GM23338 (cell line): Measurements from ENCODE around the gene SRGAP1. TPM values are rescaled to one million over a fixed set of nuclear protein-coding genes. Genes with fewer than 3 reads are reported as not detected.

ENCODE experiments used
- ATAC-seq: fragments of 200-7000 bp; cut with Tn5 transposase; 3 replicates; pipeline ENCODE4 v1.9.1; 2020
- DNase-seq: peaks from one replicate; pipeline ENCODE4 v3.0.0-alpha.2; 2015; ENCODE audit warnings: low spot score
- H2AFZ ChIP-seq: fragments of 200-600 bp; sonication (generic); 2 replicates; pipeline ENCODE4 v1.8.0; 2016; ENCODE audit warnings: antibody characterized with exemption, mild to moderate bottlenecking, moderate library complexity
- H3F3A ChIP-seq: fragments of 200-600 bp; sonication (generic); replicated peaks from 2 replicates; pipeline ENCODE4 v1.8.0; 2017; ENCODE audit warnings: antibody characterized with exemption, mixed run types, low read depth
- H3K27ac ChIP-seq: fragments of 200-600 bp; sonication (generic); 2 replicates; pipeline ENCODE4 v1.6.1; 2016; ENCODE audit warnings: low read depth
- H3K27me3 ChIP-seq: fragments of 200-600 bp; sonication (generic); 2 replicates; pipeline ENCODE4 v1.8.0; 2016; ENCODE audit warnings: mild to moderate bottlenecking, mixed run types, moderate library complexity; ENCODE audit not compliant: insufficient read depth
- H3K36me3 ChIP-seq: fragments of 200-600 bp; sonication (generic); 2 replicates; pipeline ENCODE4 v1.8.0; 2016; ENCODE audit warnings: mild to moderate bottlenecking; ENCODE audit not compliant: insufficient read depth
- H3K4me1 ChIP-seq: fragments of 200-600 bp; sonication (generic); 2 replicates; pipeline ENCODE4 v1.8.0; 2016; ENCODE audit warnings: mild to moderate bottlenecking, moderate library complexity; ENCODE audit not compliant: insufficient read depth
- H3K4me2 ChIP-seq: fragments of 200-600 bp; sonication (generic); 2 replicates; pipeline ENCODE4 v1.7.1; 2017; ENCODE audit warnings: mixed run types
- H3K4me3 ChIP-seq: fragments of 200-600 bp; sonication (generic); 2 replicates; pipeline ENCODE4 v1.6.1; 2016; ENCODE audit warnings: mixed run types
- H3K79me2 ChIP-seq: fragments of 200-600 bp; sonication (generic); replicated peaks from 2 replicates; pipeline ENCODE4 v1.8.0; 2017; ENCODE audit warnings: mild to moderate bottlenecking; ENCODE audit not compliant: insufficient read depth
- H3K9me2 ChIP-seq: fragments of 200-600 bp; sonication (generic); 2 replicates; pipeline ENCODE4 v1.8.0; 2017; ENCODE audit not compliant: insufficient read depth
- H4K20me1 ChIP-seq: fragments of 200-600 bp; sonication (generic); replicated peaks from 2 replicates; pipeline ENCODE4 v1.8.0; 2017; ENCODE audit warnings: mild to moderate bottlenecking; ENCODE audit not compliant: insufficient read depth
- H3K27ac Mint-ChIP-seq: 2 replicates; pipeline ENCODE4 v1.8.0; 2020; ENCODE audit warnings: inconsistent platforms, mild to moderate bottlenecking, moderate library complexity, mixed read lengths
- H3K27me3 Mint-ChIP-seq: 3 replicates; pipeline ENCODE4 v1.8.0; 2022; ENCODE audit warnings: low read depth, mild to moderate bottlenecking, moderate library complexity, mixed read lengths, inconsistent platforms; ENCODE audit not compliant: insufficient read depth, poor library complexity
- H3K36me3 Mint-ChIP-seq: 3 replicates; pipeline ENCODE4 v1.8.0; 2021; ENCODE audit warnings: low read depth, mild to moderate bottlenecking, inconsistent platforms, moderate library complexity, mixed read lengths
- H3K4me1 Mint-ChIP-seq: 3 replicates; pipeline ENCODE4 v1.8.0; 2020; ENCODE audit warnings: mild to moderate bottlenecking, inconsistent platforms, mixed read lengths
- H3K4me3 Mint-ChIP-seq: 3 replicates; pipeline ENCODE4 v1.8.0; 2021; ENCODE audit warnings: moderate library complexity, mild to moderate bottlenecking, inconsistent platforms, mixed read lengths
- H3K9me3 Mint-ChIP-seq: 3 replicates; pipeline ENCODE4 v1.8.0; 2020; ENCODE audit warnings: moderate library complexity, mild to moderate bottlenecking, inconsistent platforms, mixed read lengths
- CREB1 ChIP-seq: fragments of 250-450 bp; sonication (Bioruptor Pico); IDR thresholded peaks from 2 replicates; pipeline ENCODE4 v1.5.0; 2020; ENCODE audit warnings: low read depth, mild to moderate bottlenecking, moderate library complexity
- CTCF ChIP-seq, 2 experiments: fragments of 200-600 bp in 1 of 2; sonication (generic) in 1 of 2; conservative IDR thresholded peaks; 2 replicates each; pipeline versions ENCODE4 v1.5.1 to v1.6.1; 2016 to 2017; ENCODE audit warnings: antibody characterized with exemption in 2 of 2, low read depth in 2 of 2, mild to moderate bottlenecking in 2 of 2, moderate library complexity in 1 of 2
- ETS1 ChIP-seq: IDR thresholded peaks from 2 replicates; pipeline ENCODE4 v1.6.1; 2016; ENCODE audit warnings: antibody characterized with exemption
- EZH2 ChIP-seq: fragments of 200-600 bp; sonication (generic); IDR thresholded peaks from one replicate; pipeline ENCODE4 v1.8.0; 2017; ENCODE audit warnings: antibody characterized with exemption, mild to moderate bottlenecking, low read depth; ENCODE audit not compliant: unreplicated experiment
- EZH2phosphoT487 ChIP-seq: fragments of 200-600 bp; sonication (generic); IDR thresholded peaks from one replicate; pipeline ENCODE4 v1.8.1; 2018; ENCODE audit warnings: antibody characterized with exemption; ENCODE audit not compliant: unreplicated experiment
- JUNB ChIP-seq: IDR thresholded peaks from one replicate; pipeline ENCODE4 v1.6.1; 2016; ENCODE audit warnings: antibody characterized with exemption; ENCODE audit not compliant: unreplicated experiment
- NANOG ChIP-seq: IDR thresholded peaks from 2 replicates; pipeline ENCODE4 v1.6.1; 2016; ENCODE audit warnings: antibody characterized with exemption, borderline replicate concordance
- POLR2AphosphoS5 ChIP-seq: IDR thresholded peaks from 2 replicates; pipeline ENCODE4 v1.6.1; 2016; ENCODE audit warnings: antibody characterized with exemption, low read depth
- REST ChIP-seq: IDR thresholded peaks from one replicate; pipeline ENCODE4 v1.6.1; 2018; ENCODE audit warnings: antibody characterized with exemption; ENCODE audit not compliant: unreplicated experiment
- STAT1 ChIP-seq: IDR thresholded peaks from one replicate; pipeline ENCODE4 v1.6.1; 2016; ENCODE audit warnings: antibody characterized with exemption; ENCODE audit not compliant: unreplicated experiment
- ZNF114 ChIP-seq: fragments of 250-450 bp; sonication (Bioruptor Pico); IDR thresholded peaks from 2 replicates; pipeline ENCODE4 v1.5.0; 2020; ENCODE audit warnings: mild to moderate bottlenecking, moderate library complexity
- ZNF331 ChIP-seq: fragments of 250-450 bp; sonication (Bioruptor Pico); IDR thresholded peaks from 2 replicates; pipeline ENCODE4 v1.5.0; 2020; ENCODE audit warnings: low read depth, mild to moderate bottlenecking, moderate library complexity
- polyA plus RNA-seq: library from polyadenylated mRNA; unstranded; fragments of >200 nt; fragmentation: Nextera tagmentation; extraction: Ambion mirVana; gene quantifications from 2 replicates; pipeline ENCODE4 v1.2.1, GENCODE V29; 2016
- total RNA-seq: library from RNA; depleted of rRNA; stranded (reverse); fragments of >200 nt; shearing (Covaris generic); gene quantifications from 2 replicates; pipeline ENCODE4 v1.2.3, GENCODE V29; 2014
- TF ChIP-seq, protein P1 (sequence below): fragments of 250-450 bp; sonication (Bioruptor Pico); IDR thresholded peaks from 2 replicates; pipeline ENCODE4 v1.5.0; 2020; ENCODE audit warnings: mild to moderate bottlenecking, moderate library complexity

Gene SRGAP1
- total and polyA plus RNA-seq, 2 experiments from 2014 or later, result 6.1 to 8.1 TPM

DNA sequence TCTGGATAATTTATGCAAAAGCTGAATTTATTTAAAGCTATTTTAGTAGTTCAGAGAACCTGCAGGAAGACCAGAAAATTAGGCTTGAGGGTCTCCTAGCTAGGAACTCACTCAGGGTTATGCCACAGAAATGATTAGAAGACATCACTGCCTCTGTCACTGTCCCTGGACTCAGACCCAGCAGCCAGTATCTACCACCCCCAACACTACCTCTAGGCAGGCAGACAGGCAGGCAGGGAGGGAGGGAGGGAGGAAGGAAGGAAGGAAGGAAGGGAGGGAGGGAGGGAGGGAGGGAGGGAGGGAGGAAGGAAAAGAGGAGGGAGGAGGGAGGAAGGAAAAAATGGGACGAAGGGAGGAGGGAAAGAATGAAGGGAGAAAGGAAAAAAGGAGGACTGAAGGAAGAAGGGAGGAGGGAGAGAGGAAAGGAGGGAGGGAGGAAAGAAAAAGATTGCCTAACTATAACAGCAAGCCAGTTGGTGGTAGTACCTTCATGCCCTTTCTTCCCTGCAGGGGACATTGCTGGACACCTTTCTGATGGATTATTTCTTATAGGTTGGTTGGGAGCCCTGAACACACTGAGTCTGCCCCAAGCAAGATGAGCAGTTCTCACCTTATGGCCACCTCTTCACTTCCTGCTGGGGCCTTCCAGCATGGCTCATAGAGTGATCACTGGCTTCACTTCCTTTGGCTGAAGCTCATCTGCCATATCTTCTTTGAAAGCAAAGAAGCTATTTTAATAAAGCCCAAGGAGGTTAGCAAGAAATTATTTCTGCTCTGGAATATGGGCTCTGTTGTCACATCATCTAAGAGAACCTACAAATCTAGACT, 327.9 kb downstream of the SRGAP1 start:
- H3K27me3 Mint-ChIP-seq, result peaks cover 5% of the 10 kb centered on the region
- TF ChIP-seq ZNF331 (no peak), CREB1 (CRISPR knock-in tag) (no peak), CTCF (conservative IDR thresholded peaks at IDR 0.05; ENCODE audit: low read depth in 2 of 2) (no peak), STAT1 (no peak), POLR2AphosphoS5 (no peak), REST (no peak), ZNF114 (CRISPR knock-in tag) (no peak), EZH2phosphoT487 (no peak), ETS1 (no peak), JUNB (no peak), EZH2 (no peak), NANOG (no peak)
- TF ChIP-seq, protein P1, sequence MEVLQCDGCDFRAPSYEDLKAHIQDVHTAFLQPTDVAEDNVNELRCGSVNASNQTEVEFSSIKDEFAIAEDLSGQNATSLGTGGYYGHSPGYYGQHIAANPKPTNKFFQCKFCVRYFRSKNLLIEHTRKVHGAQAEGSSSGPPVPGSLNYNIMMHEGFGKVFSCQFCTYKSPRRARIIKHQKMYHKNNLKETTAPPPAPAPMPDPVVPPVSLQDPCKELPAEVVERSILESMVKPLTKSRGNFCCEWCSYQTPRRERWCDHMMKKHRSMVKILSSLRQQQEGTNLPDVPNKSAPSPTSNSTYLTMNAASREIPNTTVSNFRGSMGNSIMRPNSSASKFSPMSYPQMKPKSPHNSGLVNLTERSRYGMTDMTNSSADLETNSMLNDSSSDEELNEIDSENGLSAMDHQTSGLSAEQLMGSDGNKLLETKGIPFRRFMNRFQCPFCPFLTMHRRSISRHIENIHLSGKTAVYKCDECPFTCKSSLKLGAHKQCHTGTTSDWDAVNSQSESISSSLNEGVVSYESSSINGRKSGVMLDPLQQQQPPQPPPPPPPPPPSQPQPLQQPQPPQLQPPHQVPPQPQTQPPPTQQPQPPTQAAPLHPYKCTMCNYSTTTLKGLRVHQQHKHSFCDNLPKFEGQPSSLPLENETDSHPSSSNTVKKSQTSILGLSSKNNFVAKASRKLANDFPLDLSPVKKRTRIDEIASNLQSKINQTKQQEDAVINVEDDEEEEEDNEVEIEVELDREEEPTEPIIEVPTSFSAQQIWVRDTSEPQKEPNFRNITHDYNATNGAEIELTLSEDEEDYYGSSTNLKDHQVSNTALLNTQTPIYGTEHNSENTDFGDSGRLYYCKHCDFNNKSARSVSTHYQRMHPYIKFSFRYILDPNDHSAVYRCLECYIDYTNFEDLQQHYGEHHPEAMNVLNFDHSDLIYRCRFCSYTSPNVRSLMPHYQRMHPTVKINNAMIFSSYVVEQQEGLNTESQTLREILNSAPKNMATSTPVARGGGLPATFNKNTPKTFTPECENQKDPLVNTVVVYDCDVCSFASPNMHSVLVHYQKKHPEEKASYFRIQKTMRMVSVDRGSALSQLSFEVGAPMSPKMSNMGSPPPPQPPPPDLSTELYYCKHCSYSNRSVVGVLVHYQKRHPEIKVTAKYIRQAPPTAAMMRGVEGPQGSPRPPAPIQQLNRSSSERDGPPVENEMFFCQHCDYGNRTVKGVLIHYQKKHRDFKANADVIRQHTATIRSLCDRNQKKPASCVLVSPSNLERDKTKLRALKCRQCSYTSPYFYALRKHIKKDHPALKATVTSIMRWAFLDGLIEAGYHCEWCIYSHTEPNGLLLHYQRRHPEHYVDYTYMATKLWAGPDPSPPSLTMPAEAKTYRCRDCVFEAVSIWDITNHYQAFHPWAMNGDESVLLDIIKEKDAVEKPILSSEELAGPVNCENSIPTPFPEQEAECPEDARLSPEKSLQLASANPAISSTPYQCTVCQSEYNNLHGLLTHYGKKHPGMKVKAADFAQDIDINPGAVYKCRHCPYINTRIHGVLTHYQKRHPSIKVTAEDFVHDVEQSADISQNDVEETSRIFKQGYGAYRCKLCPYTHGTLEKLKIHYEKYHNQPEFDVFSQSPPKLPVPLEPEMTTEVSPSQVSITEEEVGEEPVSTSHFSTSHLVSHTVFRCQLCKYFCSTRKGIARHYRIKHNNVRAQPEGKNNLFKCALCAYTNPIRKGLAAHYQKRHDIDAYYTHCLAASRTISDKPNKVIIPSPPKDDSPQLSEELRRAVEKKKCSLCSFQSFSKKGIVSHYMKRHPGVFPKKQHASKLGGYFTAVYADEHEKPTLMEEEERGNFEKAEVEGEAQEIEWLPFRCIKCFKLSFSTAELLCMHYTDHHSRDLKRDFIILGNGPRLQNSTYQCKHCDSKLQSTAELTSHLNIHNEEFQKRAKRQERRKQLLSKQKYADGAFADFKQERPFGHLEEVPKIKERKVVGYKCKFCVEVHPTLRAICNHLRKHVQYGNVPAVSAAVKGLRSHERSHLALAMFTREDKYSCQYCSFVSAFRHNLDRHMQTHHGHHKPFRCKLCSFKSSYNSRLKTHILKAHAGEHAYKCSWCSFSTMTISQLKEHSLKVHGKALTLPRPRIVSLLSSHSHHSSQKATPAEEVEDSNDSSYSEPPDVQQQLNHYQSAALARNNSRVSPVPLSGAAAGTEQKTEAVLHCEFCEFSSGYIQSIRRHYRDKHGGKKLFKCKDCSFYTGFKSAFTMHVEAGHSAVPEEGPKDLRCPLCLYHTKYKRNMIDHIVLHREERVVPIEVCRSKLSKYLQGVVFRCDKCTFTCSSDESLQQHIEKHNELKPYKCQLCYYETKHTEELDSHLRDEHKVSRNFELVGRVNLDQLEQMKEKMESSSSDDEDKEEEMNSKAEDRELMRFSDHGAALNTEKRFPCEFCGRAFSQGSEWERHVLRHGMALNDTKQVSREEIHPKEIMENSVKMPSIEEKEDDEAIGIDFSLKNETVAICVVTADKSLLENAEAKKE, result no peak
- H3K27me3 ChIP-seq, result no peaks in the 10 kb centered on the region
- no peak overlapping the region for H3K27ac Mint-ChIP-seq
- H3K79me2 ChIP-seq, result no peaks in the 10 kb centered on the region
- H3K4me3 ChIP-seq, result no peak overlapping the region
- H3K9me2 ChIP-seq, result peaks cover 4% of the 10 kb centered on the region; the same call in 1 of the 2 replicates
- H3K4me3 Mint-ChIP-seq, result no peak overlapping the region
- ATAC-seq (no peak), DNase-seq (no peak)
- H3K27ac ChIP-seq, result no peak overlapping the region
- peaks cover 27% of the 10 kb centered on the region for H3K4me1 ChIP-seq
- H4K20me1 ChIP-seq, result no peaks in the 10 kb centered on the region
- peaks cover 25% of the 10 kb centered on the region for H3K4me1 Mint-ChIP-seq
- no peaks in the 10 kb centered on the region for H3K36me3 ChIP-seq
- H2AFZ ChIP-seq, result peak overlapping the region; percentile 38; the same call in 1 of the 2 replicates
- peaks cover 2% of the 10 kb centered on the region; the same call in 2 of the 3 replicates for H3K9me3 Mint-ChIP-seq
- no peaks in the 10 kb centered on the region for H3F3A ChIP-seq
- H3K4me2 ChIP-seq, result no peak overlapping the region
- H3K36me3 Mint-ChIP-seq, result no peaks in the 10 kb centered on the region
